Epithelial cell of prostate (primary cell): ENCODE results near the gene TMEM202.
"Not testable (repeated sequence)": the region's sequence is repeated elsewhere in the genome, so short reads cannot be mapped to it uniquely, and the experiment has no call there.

Experiments used
- DNase-seq: peaks from one replicate; pipeline ENCODE4 v3.0.0-alpha.2; 2011; ENCODE audit warnings: low read depth, low spot score
- H3K27ac ChIP-seq: fragments of 450-650 bp; 2 replicates; pipeline ENCODE4 v1.5.1; 2017; ENCODE audit warnings: mild to moderate bottlenecking

The TMEM202 gene

DNA sequence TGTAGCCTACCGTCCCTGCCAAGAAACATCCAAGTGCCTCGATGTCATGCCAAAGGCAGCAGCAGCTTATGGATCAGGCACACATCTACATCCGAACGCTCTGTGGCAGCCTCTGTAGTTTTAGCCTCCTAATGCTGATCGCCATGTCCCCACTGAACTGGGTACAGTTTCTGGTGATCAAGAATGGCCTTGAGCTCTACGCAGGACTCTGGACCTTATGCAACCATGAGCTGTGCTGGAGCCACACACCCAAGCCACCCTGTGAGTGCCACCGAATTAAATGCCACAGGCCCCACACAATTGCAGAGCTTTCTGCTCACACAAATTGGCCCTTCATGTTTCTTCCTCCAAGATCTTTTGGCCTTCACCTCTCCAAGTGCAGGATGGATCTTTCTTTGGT is 543 bp downstream of the TMEM202 start:
- no peak overlapping the region for H3K27ac ChIP-seq

GRCh38 chr15:72402726-72403125 is 4.6 kb downstream of the TMEM202 start:
- DNase-seq = no peak
- no peak overlapping the region for H3K27ac ChIP-seq

More for the DNA sequence above, 543 bp downstream of the TMEM202 start:
- no peak for DNase-seq

- DNase-seq = no peak
- H3K27ac ChIP-seq = no peak overlapping the region
These were observed 6.3 kb downstream of the TMEM202 start for GRCh38 chr15:72404356-72404755.

- DNase-seq = no peak
- H3K27ac ChIP-seq = no peak overlapping the region
These were observed 6.7 kb downstream of the TMEM202 start for GRCh38 chr15:72404841-72405240.

DNA sequence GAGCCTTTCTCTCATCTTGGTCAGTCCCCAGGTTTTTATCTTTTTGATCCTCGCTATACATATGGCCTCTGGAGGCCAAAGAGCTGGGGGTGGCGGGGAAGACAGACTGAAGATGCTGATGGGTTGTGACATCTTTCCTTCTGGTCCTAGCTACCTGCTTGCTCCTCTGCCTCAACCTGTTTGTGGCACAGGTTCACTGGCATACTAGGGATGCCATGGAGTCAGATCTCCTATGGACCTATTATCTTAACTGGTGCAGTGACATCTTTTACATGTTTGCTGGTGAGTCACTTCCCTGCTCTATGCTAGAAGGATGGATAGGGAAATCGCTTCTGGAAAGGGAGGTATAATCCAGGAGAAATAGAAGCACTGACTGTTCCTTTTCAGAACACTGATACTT is 8.8 kb downstream of the TMEM202 start:
- H3K27ac ChIP-seq = no peak overlapping the region
- no peak for DNase-seq

- no peak for DNase-seq
- H3K27ac ChIP-seq = no peak overlapping the region
These were observed 13.0 kb downstream of the TMEM202 start for GRCh38 chr15:72411111-72411510.

DNA sequence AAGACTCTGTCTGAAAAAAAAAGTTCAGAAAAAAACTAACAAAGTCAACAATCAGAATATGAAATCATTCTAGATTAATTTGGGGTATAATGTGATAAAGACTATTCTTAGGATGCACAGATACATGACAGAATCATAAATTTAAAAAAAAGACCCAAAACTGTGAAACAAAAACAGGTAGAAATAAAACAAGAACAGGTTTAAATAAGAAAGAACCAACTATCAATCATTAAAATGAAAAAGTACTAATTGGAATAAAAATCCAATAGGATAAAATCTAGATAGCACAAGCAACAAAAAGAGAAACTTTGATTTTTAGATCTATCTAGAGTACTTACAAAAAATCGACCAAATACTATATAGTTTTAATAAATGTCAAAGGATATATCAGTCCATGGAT is 13.4 kb downstream of the TMEM202 start:
- no peak for DNase-seq
- no peak overlapping the region for H3K27ac ChIP-seq

GRCh38 chr15:72413337-72413736 is 15.2 kb downstream of the TMEM202 start:
- not testable (repeated sequence) for DNase-seq, H3K27ac ChIP-seq

- no peak overlapping the region for H3K27ac ChIP-seq
- DNase-seq = no peak
These were observed 17.2 kb downstream of the TMEM202 start for GRCh38 chr15:72415304-72415703.

- not testable (repeated sequence) for DNase-seq, H3K27ac ChIP-seq
These were observed 21.7 kb downstream of the TMEM202 start for GRCh38 chr15:72419768-72420167.

GRCh38 chr15:72420576-72420975 is 22.5 kb downstream of the TMEM202 start:
- no peak overlapping the region for H3K27ac ChIP-seq
- DNase-seq = no peak

DNA sequence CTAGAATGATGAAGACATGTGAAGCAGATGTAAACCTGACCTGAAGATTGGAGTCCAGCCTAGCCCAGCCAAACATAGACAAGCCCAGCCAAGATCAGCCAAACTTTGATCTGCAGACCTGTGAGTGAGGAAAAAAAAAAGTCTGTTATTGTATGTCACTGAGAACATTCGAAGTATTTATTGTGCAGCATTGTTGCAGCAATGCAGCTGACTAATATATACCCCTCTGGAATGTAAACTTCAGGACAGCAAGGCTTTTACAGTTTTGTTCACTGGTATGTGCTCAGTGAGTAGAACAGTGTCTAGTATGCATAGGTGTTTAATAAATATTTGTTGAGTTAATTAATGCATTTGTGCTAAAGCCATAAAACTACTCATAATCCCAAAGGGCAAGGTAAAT is 23.4 kb downstream of the TMEM202 start:
- no peak overlapping the region for H3K27ac ChIP-seq
- DNase-seq = no peak

DNA sequence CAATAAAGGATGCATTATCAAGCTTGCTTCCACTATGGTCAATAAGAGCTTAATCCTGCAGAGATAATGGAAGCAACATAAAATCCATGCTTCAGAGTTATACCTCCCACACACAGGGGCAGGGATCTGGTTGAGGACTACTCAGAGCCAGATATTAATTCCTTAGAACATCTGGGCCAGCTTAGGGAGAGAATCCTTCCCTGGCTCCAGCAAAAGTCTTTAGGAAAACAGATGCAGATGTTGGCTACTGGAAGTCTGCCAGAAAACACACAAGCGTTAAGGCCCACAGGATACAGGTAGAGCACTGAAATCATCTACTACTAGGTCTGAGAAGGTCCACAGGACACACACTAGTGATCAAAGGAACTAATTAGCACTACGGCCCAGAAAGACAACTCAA is 25.2 kb downstream of the TMEM202 start:
- DNase-seq = no peak
- H3K27ac ChIP-seq = no peak overlapping the region

- no peak for DNase-seq
- no peak overlapping the region for H3K27ac ChIP-seq
These were observed 28.6 kb downstream of the TMEM202 start for GRCh38 chr15:72426753-72427152.

DNA sequence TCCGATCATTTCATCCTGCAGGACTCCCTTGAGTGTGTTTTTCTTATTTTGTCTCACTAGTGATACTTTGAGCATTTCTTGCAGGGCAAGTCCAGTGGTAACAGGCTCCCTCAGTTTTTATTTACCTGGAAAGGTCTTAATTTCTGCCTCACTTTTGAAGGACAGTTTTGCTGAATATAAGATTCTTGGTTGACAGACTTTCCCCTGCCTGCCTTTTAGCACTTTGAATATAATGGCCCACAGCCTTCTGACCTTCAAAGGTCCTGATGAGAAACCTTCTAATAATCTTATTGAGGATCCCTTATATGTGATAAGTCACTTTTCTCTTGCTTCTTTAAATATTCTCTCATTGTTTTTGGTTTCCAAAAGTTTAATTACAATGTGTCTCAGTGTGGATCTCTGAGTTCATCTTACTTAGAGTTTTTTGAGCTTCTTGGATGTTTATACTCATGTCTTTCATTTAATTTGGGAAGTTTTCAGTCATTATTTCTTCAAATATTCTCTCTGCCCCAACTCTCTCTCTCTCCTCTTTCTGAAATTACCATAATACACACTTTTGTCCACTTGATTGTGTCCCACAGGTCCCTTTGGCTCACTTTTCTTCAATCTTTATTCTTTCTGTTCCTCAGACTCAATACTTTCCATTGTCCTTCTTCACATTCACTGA is 39.7 kb downstream of the TMEM202 start:
- DNase-seq = no peak
- no peak overlapping the region for H3K27ac ChIP-seq

DNA sequence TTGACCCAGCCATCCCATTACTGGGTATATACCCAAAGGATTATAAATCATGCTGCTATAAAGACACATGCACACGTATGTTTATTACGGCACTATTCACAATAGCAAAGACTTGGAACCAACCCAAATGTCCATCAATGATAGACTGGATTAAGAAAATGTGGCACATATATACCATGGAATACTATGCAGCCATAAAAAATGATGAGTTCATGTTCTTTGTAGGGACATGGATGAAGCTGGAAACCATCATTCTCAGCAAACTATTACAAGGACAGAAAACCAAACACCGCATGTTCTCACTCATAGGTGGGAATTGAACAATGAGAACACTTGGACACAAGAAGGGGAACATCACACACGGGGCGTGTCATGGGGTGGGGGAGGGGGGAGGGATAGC is 44.7 kb downstream of the TMEM202 start:
- not testable (repeated sequence) for DNase-seq, H3K27ac ChIP-seq

DNA sequence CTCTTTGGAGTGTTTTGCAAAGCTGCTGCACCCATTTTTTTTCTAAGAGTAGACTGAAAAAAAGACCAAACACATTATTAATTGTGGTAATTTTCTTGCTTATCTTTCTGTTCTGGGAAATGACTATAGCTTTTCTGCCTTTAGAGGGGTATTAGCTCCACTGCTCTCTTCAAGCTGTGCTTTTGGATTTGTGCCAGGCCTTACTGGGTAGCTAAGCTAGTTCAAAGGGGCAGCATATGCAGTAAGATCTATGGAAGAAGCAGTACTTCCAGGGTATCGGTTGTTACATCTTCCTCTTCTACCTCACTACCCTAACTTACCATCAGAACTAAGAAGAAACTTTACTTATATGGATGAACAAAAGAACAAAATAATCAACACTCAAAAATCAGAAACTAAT is 47.3 kb downstream of the TMEM202 start:
- H3K27ac ChIP-seq = no peak overlapping the region

GRCh38 chr15:72450805-72451204 is 52.7 kb downstream of the TMEM202 start:
- no peak overlapping the region for H3K27ac ChIP-seq
- DNase-seq = no peak

More for the DNA sequence above, 47.3 kb downstream of the TMEM202 start:
- no peak for DNase-seq

GRCh38 chr15:72451224-72451623 is 53.1 kb downstream of the TMEM202 start:
- DNase-seq = no peak

GRCh38 chr15:72456684-72457083 is 58.6 kb downstream of the TMEM202 start:
- no peak overlapping the region for H3K27ac ChIP-seq
- no peak for DNase-seq

More at GRCh38 chr15:72451224-72451623, 53.1 kb downstream of the TMEM202 start:
- H3K27ac ChIP-seq = no peak overlapping the region
